Measurements from ENCODE around the gene SH2D3A. TPM values are rescaled to one million over a fixed set of nuclear protein-coding genes. Genes with fewer than 3 reads are reported as not detected.

Gene SH2D3A
- total and polyA plus RNA-seq, 2 of the 8 experiments (the other 6 are each of a cell fraction or from before 2014, with no cell fraction given): 14.5 to 22.1 TPM

- H3K23ac ChIP-seq (ENCODE audit: insufficient read length): no peak overlapping the region
- H3K79me2 ChIP-seq (ENCODE audit: control insufficient read depth in 1 of 2, insufficient read depth in 2 of 2, low read length in 2 of 2): no peaks in the 10 kb centered on the region
- no peak overlapping the region for H2BK5ac ChIP-seq (ENCODE audit: low read depth, low read length)
- ChIA-PET CTCF (ENCODE audit: partially characterized antibody) (no interaction called here), POLR2A (ENCODE audit: partially characterized antibody) (no interaction called here)
- H3K14ac ChIP-seq (ENCODE audit: insufficient read length): no peak overlapping the region
- peaks cover 26 to 40% of the 10 kb centered on the region in 2 experiments for H3K9me3 ChIP-seq (ENCODE audit: insufficient read depth in 2 of 2, low read depth in 1 of 2, low read length in 1 of 2)
- no peak overlapping the region for H2BK15ac ChIP-seq (ENCODE audit: low read length)
- no peak overlapping the region for H2BK12ac ChIP-seq (ENCODE audit: low read depth, low read length)
- FAIRE-seq: no peak
- no peak overlapping the region for H3K27ac ChIP-seq (ENCODE audit: low read depth, low read length)
- DNase-seq (ENCODE audit: low read depth in 1 of 2, low spot score in 2 of 2): no peak
- no peak overlapping the region for H3K4ac ChIP-seq (replicated peaks; ENCODE audit: insufficient read length, low read depth, low read length)
- H3K4me2 ChIP-seq (ENCODE audit: insufficient read depth in 1 of 2, low read depth in 2 of 2, low read length in 2 of 2): no peak overlapping the region
- H4K91ac ChIP-seq (replicated peaks; ENCODE audit: insufficient read length, low read length): no peak overlapping the region
- no peak overlapping the region for H2AK5ac ChIP-seq (ENCODE audit: low read depth, low read length)
- no peak overlapping the region for H3K56ac ChIP-seq (replicated peaks; ENCODE audit: insufficient read length, low read depth, low read length)
- no peaks in the 10 kb centered on the region for H3K27me3 ChIP-seq (replicated peaks in 1 of 4; ENCODE audit: control insufficient read depth in 3 of 4, extremely low read depth in 1 of 4, insufficient read depth in 3 of 4, low read length in 3 of 4)
- H4K20me1 ChIP-seq (replicated peaks in 1 of 2; ENCODE audit: control insufficient read depth in 1 of 2, insufficient read depth in 2 of 2, low read length in 2 of 2): no peaks in the 10 kb centered on the region
- no peak overlapping the region for H3K9ac ChIP-seq (replicated peaks in 1 of 4; ENCODE audit: extremely low read depth in 1 of 4, low read depth in 3 of 4, low read length in 3 of 4)
- H2BK20ac ChIP-seq (ENCODE audit: low read length): no peak overlapping the region
- H3K18ac ChIP-seq (ENCODE audit: extremely low read depth, low read length): no peak overlapping the region
- no peak overlapping the region for H4K5ac ChIP-seq (ENCODE audit: insufficient read length, low read depth, low read length)
- WGBS, 2 experiments (ENCODE audit: extremely low coverage in 1 of 2, insufficient coverage in 1 of 2, insufficient read length in 1 of 2, insufficient replicate concordance in 2 of 2, low coverage in 1 of 2, low lambda C conversion rate in 2 of 2, missing lambda C conversion rate in 1 of 2): 77% methylated on average over 4 of the region's 4 CpGs; no CpG with 5 or more reads in 1 of the 2 experiments
- H3K4me1 ChIP-seq (replicated peaks in 1 of 4; ENCODE audit: control insufficient read depth in 3 of 4, insufficient read depth in 4 of 4, low read length in 3 of 4): peaks cover 0 to 4% (median 1%) of the 10 kb centered on the region in 4 experiments; a peak in 2 of 7 replicates
- no peaks in the 10 kb centered on the region for H3K79me1 ChIP-seq (ENCODE audit: low read depth, low read length)
- H4K8ac ChIP-seq (ENCODE audit: extremely low read depth, insufficient read depth, low read length): no peak overlapping the region
- no peaks in the 10 kb centered on the region for H3K36me3 ChIP-seq (ENCODE audit: control insufficient read depth in 2 of 4, insufficient read depth in 4 of 4, low read length in 3 of 4)
- H3K4me3 ChIP-seq (ENCODE audit: extremely low read depth in 1 of 4, insufficient read depth in 2 of 4, low read depth in 3 of 4, low read length in 4 of 4): no peak overlapping the region
- H3K23me2 ChIP-seq (ENCODE audit: low read depth, low read length): no peaks in the 10 kb centered on the region
- no peak overlapping the region for H2BK120ac ChIP-seq (replicated peaks; ENCODE audit: low read depth, low read length)
- H2AFZ ChIP-seq (ENCODE audit: low read length): no peak overlapping the region
- TF ChIP-seq CHD1 (IDR thresholded peaks at IDR 0.05; ENCODE audit: low read depth, low read length): no peak
Measured at GRCh38 chr19:6796278-6796677, 29.0 kb upstream of the SH2D3A start.

All from H1 (cell line).